ENCODE data around the gene GTF3C1. TPM values are rescaled to one million over a fixed set of nuclear protein-coding genes. Genes with fewer than 3 reads are reported as not detected.

The GTF3C1 gene
- total and polyA plus RNA-seq, 2 of the 8 experiments (the other 6 are each of a cell fraction or from before 2014, with no cell fraction given), result 89.3 to 126 TPM

- Histone ChIP-seq H4K91ac (replicated peaks; ENCODE audit: insufficient read length, low read length) (no peak overlapping the region), H2BK15ac (ENCODE audit: low read length) (no peak overlapping the region), H3K36me3 (ENCODE audit: control insufficient read depth in 2 of 4, insufficient read depth in 4 of 4, low read length in 3 of 4) (peaks cover 35 to 83% (median 67%) of the 10 kb centered on the region in 4 experiments), H3K18ac (ENCODE audit: extremely low read depth, low read length) (no peak overlapping the region), H3K23me2 (ENCODE audit: low read depth, low read length) (no peaks in the 10 kb centered on the region), H4K8ac (ENCODE audit: extremely low read depth, insufficient read depth, low read length) (no peak overlapping the region), H3K9me3 (ENCODE audit: insufficient read depth in 2 of 2, low read depth in 1 of 2, low read length in 1 of 2) (no peaks in the 10 kb centered on the region), H2AK5ac (ENCODE audit: low read depth, low read length) (no peak overlapping the region), H2BK20ac (ENCODE audit: low read length) (no peak overlapping the region), H3K23ac (ENCODE audit: insufficient read length) (no peak overlapping the region), H3K9ac (replicated peaks in 1 of 4; ENCODE audit: extremely low read depth in 1 of 4, low read depth in 3 of 4, low read length in 3 of 4) (no peak overlapping the region), H3K4ac (replicated peaks; ENCODE audit: insufficient read length, low read depth, low read length) (no peak overlapping the region), H3K79me1 (ENCODE audit: low read depth, low read length) (no peaks in the 10 kb centered on the region), H3K27ac (ENCODE audit: low read depth, low read length) (no peak overlapping the region), H3K4me2 (ENCODE audit: insufficient read depth in 1 of 2, low read depth in 2 of 2, low read length in 2 of 2) (no peak overlapping the region), H3K4me1 (replicated peaks in 1 of 4; ENCODE audit: control insufficient read depth in 3 of 4, insufficient read depth in 4 of 4, low read length in 3 of 4) (no peaks in the 10 kb centered on the region), H2BK5ac (ENCODE audit: low read depth, low read length) (no peak overlapping the region), H4K20me1 (replicated peaks in 1 of 2; ENCODE audit: control insufficient read depth in 1 of 2, insufficient read depth in 2 of 2, low read length in 2 of 2) (peaks cover 0 to 6% of the 10 kb centered on the region in 2 experiments), H4K5ac (ENCODE audit: insufficient read length, low read depth, low read length) (no peak overlapping the region), H3K14ac (ENCODE audit: insufficient read length) (no peak overlapping the region), H2BK12ac (ENCODE audit: low read depth, low read length) (no peak overlapping the region), H3K79me2 (ENCODE audit: control insufficient read depth in 1 of 2, insufficient read depth in 2 of 2, low read length in 2 of 2) (no peaks in the 10 kb centered on the region), H2AFZ (ENCODE audit: low read length) (no peak overlapping the region), H3K4me3 (ENCODE audit: extremely low read depth in 1 of 4, insufficient read depth in 2 of 4, low read depth in 3 of 4, low read length in 4 of 4) (no peak overlapping the region), H3K27me3 (replicated peaks in 1 of 4; ENCODE audit: control insufficient read depth in 3 of 4, extremely low read depth in 1 of 4, insufficient read depth in 3 of 4, low read length in 3 of 4) (no peaks in the 10 kb centered on the region), H2BK120ac (replicated peaks; ENCODE audit: low read depth, low read length) (no peak overlapping the region), H3K56ac (replicated peaks; ENCODE audit: insufficient read length, low read depth, low read length) (no peak overlapping the region)
- CTCF ChIA-PET (ENCODE audit: partially characterized antibody), result interaction anchor here (1.0 kb wide), 1 partner anchor 11 kb away, joined by 3 read pairs; no protein-coding TSS in a partner anchor
- DNase-seq (ENCODE audit: low read depth in 1 of 2, low spot score in 2 of 2) (no peak), FAIRE-seq (no peak)
- POLR2A ChIA-PET (ENCODE audit: partially characterized antibody), result interaction anchor here (0.7 to 1.8 kb wide), 2 partner anchors 11 to 77 kb away, joined by 3 to 4 read pairs; partner anchors contain the start of genes GTF3C1 and KATNIP
- 94% methylated on average over 8 of the region's 9 CpGs; no CpG with 5 or more reads in 1 of the 2 experiments for WGBS, 2 experiments (ENCODE audit: extremely low coverage in 1 of 2, insufficient coverage in 1 of 2, insufficient read length in 1 of 2, insufficient replicate concordance in 2 of 2, low coverage in 1 of 2, low lambda C conversion rate in 2 of 2, missing lambda C conversion rate in 1 of 2)
- TF ChIP-seq EP300 (IDR thresholded peaks at IDR 0.05; ENCODE audit: borderline replicate concordance in 1 of 2, low read depth in 2 of 2, low read length in 2 of 2), result no peak
- no peak for TF ChIP-seq CHD1 (IDR thresholded peaks at IDR 0.05; ENCODE audit: low read depth, low read length)
- no peak for TF ChIP-seq ATF2 (IDR thresholded peaks at IDR 0.05; ENCODE audit: low read length)
- TF ChIP-seq BACH1 (IDR thresholded peaks at IDR 0.05; ENCODE audit: low read length), result no peak
- no peak for TF ChIP-seq RBBP5 (IDR thresholded peaks at IDR 0.05; ENCODE audit: borderline replicate concordance, low read depth, low read length)
- TF ChIP-seq TCF12 (IDR thresholded peaks at IDR 0.05; ENCODE audit: low read depth, low read length), result no peak
- TF ChIP-seq BCL11A (IDR thresholded peaks at IDR 0.05; ENCODE audit: low read depth in 2 of 2, low read length in 2 of 2), result no peak
- TF ChIP-seq E2F6 (IDR thresholded peaks at IDR 0.05), result no peak
- TF ChIP-seq SAP30 (IDR thresholded peaks at IDR 0.05; ENCODE audit: insufficient read depth, insufficient replicate concordance, low read length), result no peak
These were observed 76.4 kb downstream of the GTF3C1 start for GRCh38 chr16:27473101-27473900.
